Sigmoid colon (tissue), 4 donors: ENCODE data around the gene CAMK1D.

ENCODE experiments used
- EP300 ChIP-seq, 4 donors: sonication (generic); formaldehyde crosslinking; IDR thresholded peaks; one replicate each; pipeline ENCODE4 v1.6.1; 2017; ENCODE audit warnings: antibody characterized with exemption in 4 of 4
- TF ChIP-seq, protein P1 (sequence below), 4 experiments: fragments of 450-650 bp in 3 of 4; fragments of 200-600 bp in 1 of 4; IDR thresholded peaks; one replicate each; pipeline ENCODE4 v1.5.1; 2016 to 2019; ENCODE audit warnings: antibody characterized with exemption in 4 of 4, mild to moderate bottlenecking in 3 of 4, moderate library complexity in 2 of 4

DNA sequence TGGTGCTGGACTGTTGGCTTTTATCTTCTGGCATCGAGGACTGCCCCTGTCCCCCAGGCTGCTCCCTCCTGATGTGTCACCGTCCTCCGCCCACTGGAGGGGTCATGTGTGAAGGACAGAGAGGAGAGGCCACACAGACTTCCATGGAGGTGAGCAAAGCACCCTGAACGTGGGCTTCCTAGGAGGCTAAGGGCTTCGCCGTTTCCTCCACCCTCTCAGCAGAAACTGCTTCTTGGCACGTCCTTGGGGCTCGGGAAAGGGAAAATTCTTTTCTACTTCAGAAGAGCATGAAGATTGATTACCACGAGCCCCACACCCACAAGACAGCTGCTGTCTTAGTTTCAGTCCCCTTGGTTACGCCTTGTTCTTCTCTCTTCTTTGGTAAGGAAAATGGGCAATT is 433.9 kb downstream of the CAMK1D start:
- TF ChIP-seq EP300 (IDR thresholded peaks at IDR 0.05): no peak
- TF ChIP-seq, protein P1, sequence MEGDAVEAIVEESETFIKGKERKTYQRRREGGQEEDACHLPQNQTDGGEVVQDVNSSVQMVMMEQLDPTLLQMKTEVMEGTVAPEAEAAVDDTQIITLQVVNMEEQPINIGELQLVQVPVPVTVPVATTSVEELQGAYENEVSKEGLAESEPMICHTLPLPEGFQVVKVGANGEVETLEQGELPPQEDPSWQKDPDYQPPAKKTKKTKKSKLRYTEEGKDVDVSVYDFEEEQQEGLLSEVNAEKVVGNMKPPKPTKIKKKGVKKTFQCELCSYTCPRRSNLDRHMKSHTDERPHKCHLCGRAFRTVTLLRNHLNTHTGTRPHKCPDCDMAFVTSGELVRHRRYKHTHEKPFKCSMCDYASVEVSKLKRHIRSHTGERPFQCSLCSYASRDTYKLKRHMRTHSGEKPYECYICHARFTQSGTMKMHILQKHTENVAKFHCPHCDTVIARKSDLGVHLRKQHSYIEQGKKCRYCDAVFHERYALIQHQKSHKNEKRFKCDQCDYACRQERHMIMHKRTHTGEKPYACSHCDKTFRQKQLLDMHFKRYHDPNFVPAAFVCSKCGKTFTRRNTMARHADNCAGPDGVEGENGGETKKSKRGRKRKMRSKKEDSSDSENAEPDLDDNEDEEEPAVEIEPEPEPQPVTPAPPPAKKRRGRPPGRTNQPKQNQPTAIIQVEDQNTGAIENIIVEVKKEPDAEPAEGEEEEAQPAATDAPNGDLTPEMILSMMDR (IDR thresholded peaks at IDR 0.05): no peak
